Neuronal stem cell (in vitro differentiated cells): Measurements from ENCODE around the gene SLC6A18.

Source experiments
- DNase-seq: peaks from one replicate; pipeline ENCODE4 v3.0.0-alpha.2; 2013; ENCODE audit warnings: low spot score
- H2AFZ ChIP-seq: one replicate; pipeline ENCODE4 v1.6.1; 2013; ENCODE audit warnings: mild to moderate bottlenecking, low read length, inconsistent platforms
- H2AK5ac ChIP-seq: 2 replicates; pipeline ENCODE4 v1.6.1; 2013; ENCODE audit warnings: low read depth, mild to moderate bottlenecking, inconsistent platforms, low read length, moderate library complexity, mixed read lengths
- H2BK120ac ChIP-seq: 2 replicates; pipeline ENCODE4 v1.6.1; 2013; ENCODE audit warnings: low read depth, mild to moderate bottlenecking, inconsistent platforms, low read length, moderate library complexity, mixed read lengths
- H2BK12ac ChIP-seq: one replicate; pipeline ENCODE4 v1.6.1; 2013; ENCODE audit warnings: low read length, inconsistent platforms
- H2BK15ac ChIP-seq: 2 replicates; pipeline ENCODE4 v1.6.1; 2013; ENCODE audit warnings: mild to moderate bottlenecking, low read length, inconsistent platforms, mixed read lengths
- H2BK5ac ChIP-seq: one replicate; pipeline ENCODE4 v1.6.1; 2013; ENCODE audit warnings: inconsistent platforms, mild to moderate bottlenecking, low read length, moderate library complexity
- H3K14ac ChIP-seq: one replicate; pipeline ENCODE4 v1.6.1; 2013; ENCODE audit warnings: low read length, inconsistent platforms
- H3K18ac ChIP-seq: 2 replicates; pipeline ENCODE4 v1.6.1; 2013; ENCODE audit warnings: low read length, inconsistent platforms
- H3K23ac ChIP-seq: 2 replicates; pipeline ENCODE4 v1.6.1; 2013; ENCODE audit warnings: low read depth, mild to moderate bottlenecking, mixed read lengths, low read length, inconsistent platforms; ENCODE audit not compliant: poor library complexity
- H3K27ac ChIP-seq: replicated peaks from 3 replicates; pipeline ENCODE4 v1.5.1; 2013; ENCODE audit warnings: low read length, inconsistent platforms
- H3K27me3 ChIP-seq, 3 experiments: 2 replicates each; pipeline ENCODE4 v1.6.1; 2013; ENCODE audit warnings: low read length in 3 of 3, mild to moderate bottlenecking in 2 of 3, inconsistent platforms in 1 of 3, low read depth in 1 of 3, mixed read lengths in 1 of 3, moderate library complexity in 1 of 3; ENCODE audit not compliant: control insufficient read depth in 3 of 3, insufficient read depth in 3 of 3
- H3K36me3 ChIP-seq, 2 donors: replicated peaks in 1 of 2; 2 replicates each; pipeline ENCODE4 v1.6.1; 2013; ENCODE audit warnings: low read length in 2 of 2; ENCODE audit not compliant: control insufficient read depth in 2 of 2, insufficient read depth in 2 of 2
- H3K4ac ChIP-seq: 2 replicates; pipeline ENCODE4 v1.6.1; 2013; ENCODE audit warnings: inconsistent platforms, mild to moderate bottlenecking, low read length, moderate library complexity
- H3K4me1 ChIP-seq, 2 donors: 1 replicate in 1 of 2; 2 replicates in 1 of 2; pipeline ENCODE4 v1.6.1; 2013; ENCODE audit warnings: low read length in 2 of 2, low read depth in 1 of 2; ENCODE audit not compliant: control insufficient read depth in 2 of 2, insufficient read depth in 1 of 2
- H3K4me2 ChIP-seq: one replicate; pipeline ENCODE4 v1.6.1; 2013; ENCODE audit warnings: mild to moderate bottlenecking, low read length, inconsistent platforms; ENCODE audit not compliant: insufficient read depth, poor library complexity, severe bottlenecking
- H3K4me3 ChIP-seq, 2 donors: 2 replicates each; pipeline ENCODE4 v1.5.1; 2013; ENCODE audit warnings: low read length in 2 of 2, mild to moderate bottlenecking in 2 of 2, inconsistent platforms in 1 of 2, moderate library complexity in 1 of 2
- H3K79me1 ChIP-seq: one replicate; pipeline ENCODE4 v1.6.1; 2013; ENCODE audit warnings: low read depth, mild to moderate bottlenecking, inconsistent platforms, low read length, moderate library complexity
- H3K9ac ChIP-seq: one replicate; pipeline ENCODE4 v1.6.1; 2013; ENCODE audit warnings: mild to moderate bottlenecking, low read depth, low read length, inconsistent platforms; ENCODE audit not compliant: poor library complexity
- H3K9me3 ChIP-seq, 2 donors: replicated peaks in 1 of 2; 2 replicates each; pipeline versions ENCODE3 to v1.6.1; 2013; ENCODE audit warnings: low read length in 2 of 2, mild to moderate bottlenecking in 2 of 2, inconsistent platforms in 1 of 2, low read depth in 1 of 2, mixed read lengths in 1 of 2, moderate library complexity in 1 of 2; ENCODE audit not compliant: control insufficient read depth in 2 of 2, insufficient read depth in 1 of 2
- H4K8ac ChIP-seq: one replicate; pipeline ENCODE4 v1.6.1; 2013; ENCODE audit warnings: low read depth, mild to moderate bottlenecking, inconsistent platforms, low read length, moderate library complexity
- H4K91ac ChIP-seq: one replicate; pipeline ENCODE4 v1.6.1; 2013; ENCODE audit warnings: low read length, low read depth, mild to moderate bottlenecking, inconsistent platforms; ENCODE audit not compliant: poor library complexity
- WGBS, 2 donors: extraction: QIAGEN DNeasy Blood & Tissue Kit; methylation state at CpG; one replicate each; pipeline ENCODE4 v1.1.7; 2013; ENCODE audit warnings: missing lambda C conversion rate in 2 of 2, mixed read lengths in 1 of 2; ENCODE audit not compliant: insufficient read length in 2 of 2, insufficient replicate concordance in 1 of 2; ENCODE audit errors: extremely low coverage in 2 of 2; 5-methylcytosine and 5-hydroxymethylcytosine counted together

SLC6A18 gene

GRCh38 chr5:1208221-1208742 is 16.9 kb upstream of the SLC6A18 start:
- H2AK5ac ChIP-seq = peak overlapping the region; percentile 90
- H3K36me3 ChIP-seq = no peaks in the 10 kb centered on the region
- peak overlapping the region; percentile 93 for H2BK5ac ChIP-seq
- H3K14ac ChIP-seq = no peak overlapping the region
- H3K4me2 ChIP-seq = no peak overlapping the region
- peaks cover 0 to 50% (median 2%) of the 10 kb centered on the region in 3 experiments for H3K27me3 ChIP-seq
- peak overlapping the region; percentile 71 for H3K18ac ChIP-seq
- no CpG with 5 or more reads among the region's 17 CpGs for WGBS, 2 donors
- H2BK15ac ChIP-seq = peak overlapping the region; percentile 94
- H3K9ac ChIP-seq = no peak overlapping the region
- no peak for DNase-seq
- H4K91ac ChIP-seq = no peak overlapping the region
- peaks cover 0 to 4% of the 10 kb centered on the region in 2 donors for H3K9me3 ChIP-seq
- H2BK12ac ChIP-seq = peak overlapping the region; percentile 41
- no peaks in the 10 kb centered on the region for H3K79me1 ChIP-seq
- H3K4me1 ChIP-seq = peaks cover 0 to 3% of the 10 kb centered on the region in 2 donors
- H2BK120ac ChIP-seq = peak overlapping the region; percentile 47
- H3K4ac ChIP-seq = no peak overlapping the region
- H2AFZ ChIP-seq = no peak overlapping the region
- H4K8ac ChIP-seq = peak overlapping the region; percentile 72
- no peak overlapping the region for H3K4me3 ChIP-seq
- no peak overlapping the region for H3K27ac ChIP-seq
- H3K23ac ChIP-seq = peak overlapping the region; percentile 89

GRCh38 chr5:1208743-1209488 is 16.3 kb upstream of the SLC6A18 start:
- Histone ChIP-seq H3K9ac (peak overlapping the region; percentile 0), H4K91ac (no peak overlapping the region), H3K4me1 (peaks cover 0 to 3% of the 10 kb centered on the region in 2 donors), H3K27ac (no peak overlapping the region), H2AK5ac (peak overlapping the region; percentile 90), H2AFZ (no peak overlapping the region), H3K36me3 (no peaks in the 10 kb centered on the region), H3K27me3 (peaks cover 0 to 50% (median 2%) of the 10 kb centered on the region in 3 experiments), H2BK12ac (peak overlapping the region; percentile 41), H2BK5ac (peak overlapping the region; percentile 93), H4K8ac (peak overlapping the region; percentile 72), H3K14ac (peak overlapping the region; percentile 71), H3K4ac (no peak overlapping the region), H3K4me2 (no peak overlapping the region), H2BK120ac (peak overlapping the region; percentile 47), H3K79me1 (no peaks in the 10 kb centered on the region), H3K23ac (no peak overlapping the region), H2BK15ac (peak overlapping the region; percentile 94), H3K18ac (peak overlapping the region; percentile 71), H3K9me3 (peaks cover 0 to 4% of the 10 kb centered on the region in 2 donors), H3K4me3 (no peak overlapping the region)
- WGBS, 2 donors = no CpG with 5 or more reads among the region's 24 CpGs
- peak; percentile 33 for DNase-seq

GRCh38 chr5:1209489-1209852 is 15.7 kb upstream of the SLC6A18 start:
- Histone ChIP-seq H3K4me1 (peaks cover 0 to 3% of the 10 kb centered on the region in 2 donors), H2BK15ac (no peak overlapping the region), H2BK12ac (no peak overlapping the region), H3K4me2 (no peak overlapping the region), H3K27me3 (peaks cover 0 to 50% (median 2%) of the 10 kb centered on the region in 3 experiments), H2BK5ac (no peak overlapping the region), H3K27ac (no peak overlapping the region), H3K79me1 (no peaks in the 10 kb centered on the region), H3K9ac (no peak overlapping the region), H3K4me3 (no peak overlapping the region), H4K8ac (no peak overlapping the region), H3K9me3 (peaks cover 0 to 4% of the 10 kb centered on the region in 2 donors), H3K14ac (no peak overlapping the region), H3K36me3 (no peaks in the 10 kb centered on the region), H2AK5ac (no peak overlapping the region), H3K4ac (no peak overlapping the region), H4K91ac (no peak overlapping the region), H2AFZ (no peak overlapping the region), H3K18ac (no peak overlapping the region), H2BK120ac (no peak overlapping the region), H3K23ac (no peak overlapping the region)
- no peak for DNase-seq
- WGBS, 2 donors = 100% methylated on average over 1 of the region's 2 CpGs; no CpG with 5 or more reads in 1 of the 2 donors
